NCI-H526 (cell line): Measurements from ENCODE around the gene SBSN.
"Not testable (repeated sequence)": the region's sequence is repeated elsewhere in the genome, so short reads cannot be mapped to it uniquely, and the experiment has no call there.

Experiments used
- DNase-seq, 2 experiments: peaks; one replicate each; lab custom pipeline; 2025; lab: John Stamatoyannopoulos, UW

The SBSN gene

DNA sequence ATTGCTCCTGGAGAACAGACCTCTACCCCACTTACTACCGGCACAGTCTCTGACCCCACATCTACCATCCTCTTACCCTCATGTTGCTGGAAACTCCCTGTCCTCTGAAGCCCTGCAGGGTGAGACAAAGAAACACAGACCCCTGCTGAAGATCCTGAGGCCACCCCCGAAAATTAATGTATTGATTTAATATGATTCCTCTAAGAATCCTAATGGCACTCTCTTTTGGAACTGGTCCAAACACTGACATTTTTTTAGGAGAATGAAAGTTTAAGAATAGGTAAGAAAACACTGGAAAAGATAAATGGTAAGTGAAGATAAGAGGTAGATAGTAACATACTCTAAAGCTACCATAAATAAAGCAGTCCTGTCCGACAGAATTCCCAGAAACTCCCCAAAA, 20.0 kb downstream of the SBSN start:
- no peak for DNase-seq

DNA sequence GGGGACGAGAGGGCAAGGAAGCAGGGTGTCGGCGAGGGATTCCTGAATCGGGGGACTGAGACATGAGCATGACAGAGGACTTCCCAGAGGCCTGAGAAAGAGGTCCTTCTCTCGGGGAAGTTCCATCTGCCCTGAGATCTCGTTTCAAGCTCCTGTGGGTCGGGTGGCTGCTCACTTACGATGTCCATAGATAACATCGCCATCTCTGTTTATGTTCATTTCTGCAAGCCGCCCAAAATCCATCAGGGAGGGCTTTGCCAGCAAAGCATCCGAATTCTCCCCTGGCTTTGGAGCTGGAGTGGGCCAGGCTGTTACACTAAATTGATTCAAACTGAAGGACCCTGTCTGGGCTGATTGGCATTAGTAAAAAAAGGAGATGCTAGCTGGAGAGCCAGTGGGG, 20.6 kb downstream of the SBSN start:
- no peak for DNase-seq

DNA sequence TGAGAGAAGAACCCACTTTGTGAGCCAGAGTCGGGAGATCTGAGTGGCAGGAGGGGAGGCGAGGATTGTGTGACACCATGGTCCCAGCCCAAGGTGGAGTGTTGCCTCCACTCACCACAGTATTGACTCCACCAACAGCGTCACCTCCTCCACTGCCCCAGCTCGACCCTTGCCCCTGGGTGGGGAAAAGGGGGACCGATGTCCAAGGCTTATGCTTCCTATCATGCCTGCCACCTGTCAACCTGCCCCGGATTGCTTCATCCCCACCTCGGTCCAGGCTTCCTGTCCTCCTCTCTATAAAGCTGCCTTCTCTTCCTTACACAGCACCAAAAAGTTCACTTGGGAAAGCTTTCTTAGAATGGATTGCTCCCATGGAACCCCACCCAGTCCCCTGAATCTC, 22.1 kb downstream of the SBSN start:
- no peak for DNase-seq

DNA sequence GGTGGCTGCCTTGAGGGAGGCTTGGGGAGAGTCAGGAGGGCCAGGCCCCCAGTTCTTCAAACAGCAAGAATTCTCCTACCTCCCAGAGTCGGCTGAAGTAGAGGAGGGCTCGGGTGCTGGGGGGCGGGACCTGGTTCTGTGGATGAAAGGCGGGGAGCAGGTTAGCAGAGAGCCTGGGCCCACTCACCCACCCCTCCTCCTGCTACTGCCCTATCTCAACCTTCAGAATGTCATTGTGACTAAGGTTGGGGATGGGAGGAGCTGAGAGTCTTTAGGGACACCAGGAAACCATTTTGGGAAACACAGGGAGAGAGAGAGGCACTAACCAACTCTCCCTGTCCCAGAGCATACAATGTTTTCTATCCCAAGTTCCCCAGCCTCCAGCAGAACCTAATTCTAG, 25.4 kb downstream of the SBSN start:
- DNase-seq = no peak

DNA sequence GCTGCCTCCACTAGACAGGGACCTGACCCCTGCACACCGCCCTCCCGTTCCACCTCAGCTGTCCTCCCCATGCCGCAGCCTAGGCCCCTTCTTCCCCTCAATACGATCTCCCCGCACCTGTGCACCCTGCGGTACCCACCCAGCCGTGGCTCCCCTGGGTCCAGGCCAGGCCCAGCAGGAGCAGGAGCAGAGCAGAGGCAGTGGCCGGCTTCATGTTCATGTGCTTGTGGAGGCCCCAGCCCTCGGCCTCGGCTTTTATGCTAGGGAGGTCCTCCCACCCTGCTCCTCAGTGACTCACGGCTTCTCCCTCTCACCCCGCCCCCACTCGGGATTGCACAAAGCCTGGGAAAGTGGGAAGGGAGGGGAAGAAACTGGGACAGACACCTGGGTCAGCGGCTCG, 26.4 kb downstream of the SBSN start:
- no peak for DNase-seq

DNA sequence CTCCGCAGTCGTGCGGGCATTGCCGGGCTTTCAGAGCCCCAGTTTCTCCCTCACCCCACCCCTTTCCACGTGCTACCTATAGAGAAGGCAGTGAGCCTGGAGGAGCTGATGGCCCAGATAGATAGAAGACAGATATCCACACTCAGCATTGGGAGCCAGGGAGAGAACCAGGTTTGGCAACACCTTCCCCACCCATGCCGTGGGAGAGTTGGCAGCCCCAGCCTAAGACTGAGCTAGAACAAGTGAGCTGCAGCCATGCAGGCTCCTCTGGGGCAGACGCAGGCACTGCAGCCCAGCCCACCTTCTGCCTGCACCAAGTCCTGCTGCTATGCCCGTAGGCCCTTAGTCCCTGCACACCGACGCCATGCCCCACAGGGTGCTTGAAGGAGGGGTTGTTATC, 27.5 kb downstream of the SBSN start:
- no peak for DNase-seq

DNA sequence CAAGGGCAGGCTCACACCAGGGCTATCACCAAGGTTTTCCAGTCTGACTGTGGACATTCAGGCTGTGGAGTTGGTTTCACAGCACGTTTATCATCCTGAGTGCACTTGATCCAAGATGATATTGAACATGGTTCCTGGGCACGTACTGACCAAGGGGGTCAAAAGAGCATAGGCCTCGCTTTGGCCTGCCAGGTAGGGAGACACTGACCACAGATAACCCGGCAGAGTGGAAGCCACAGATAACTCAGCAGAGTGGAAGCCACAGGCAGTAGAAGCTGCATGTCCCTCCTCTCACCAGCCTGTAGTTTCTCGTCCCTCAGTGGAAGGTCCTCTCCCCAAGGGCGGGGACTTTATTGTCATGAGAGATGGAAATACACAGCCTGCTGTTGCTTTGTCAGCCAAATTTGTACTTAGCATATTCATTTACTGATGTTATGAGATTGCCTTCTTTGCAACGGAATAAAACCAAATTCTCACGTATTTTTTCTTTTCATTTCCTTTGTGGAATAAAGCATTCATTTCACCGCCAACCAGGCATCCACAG, 29.1 kb downstream of the SBSN start:
- peak; percentile 48 to 77 for DNase-seq

DNA sequence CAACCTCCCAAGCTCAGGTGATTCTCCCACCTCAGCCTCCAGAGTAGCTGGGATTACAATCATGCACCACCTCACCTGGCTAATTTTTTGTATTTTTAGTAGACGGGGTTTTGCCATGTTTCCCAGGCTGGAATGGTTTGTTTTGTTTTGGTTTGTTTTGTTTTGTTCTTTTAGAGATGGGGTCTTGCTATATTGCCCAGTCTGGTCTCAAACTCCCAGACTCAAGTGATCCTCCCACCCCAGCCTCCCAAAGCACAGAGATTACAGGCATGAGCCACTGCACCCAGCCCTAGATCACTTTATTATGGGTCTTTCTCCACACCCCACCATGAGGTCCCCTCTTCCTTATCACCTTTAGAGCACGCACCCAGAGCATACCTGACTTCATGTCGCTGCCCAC, 29.9 kb downstream of the SBSN start:
- DNase-seq = no peak

DNA sequence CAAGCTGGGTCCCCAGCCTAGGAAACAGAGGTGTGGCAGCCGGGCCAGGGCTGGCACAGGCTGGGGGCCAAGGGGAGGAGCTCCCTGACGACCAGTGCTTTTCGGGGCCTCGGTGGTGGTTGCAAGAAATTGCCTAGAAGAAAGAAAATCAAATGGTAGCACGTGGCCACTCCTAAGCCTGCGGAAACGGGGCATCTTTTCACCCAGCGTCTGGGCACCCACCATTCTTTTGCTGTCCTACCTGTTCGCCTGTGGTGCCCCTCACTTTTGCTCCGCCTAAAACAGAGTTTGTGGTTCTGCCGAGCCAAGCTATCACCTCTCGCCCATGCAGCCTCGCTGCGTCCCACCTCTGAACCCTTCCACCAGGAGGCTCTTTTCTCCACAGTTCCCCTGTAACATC, 30.7 kb downstream of the SBSN start:
- no peak for DNase-seq

DNA sequence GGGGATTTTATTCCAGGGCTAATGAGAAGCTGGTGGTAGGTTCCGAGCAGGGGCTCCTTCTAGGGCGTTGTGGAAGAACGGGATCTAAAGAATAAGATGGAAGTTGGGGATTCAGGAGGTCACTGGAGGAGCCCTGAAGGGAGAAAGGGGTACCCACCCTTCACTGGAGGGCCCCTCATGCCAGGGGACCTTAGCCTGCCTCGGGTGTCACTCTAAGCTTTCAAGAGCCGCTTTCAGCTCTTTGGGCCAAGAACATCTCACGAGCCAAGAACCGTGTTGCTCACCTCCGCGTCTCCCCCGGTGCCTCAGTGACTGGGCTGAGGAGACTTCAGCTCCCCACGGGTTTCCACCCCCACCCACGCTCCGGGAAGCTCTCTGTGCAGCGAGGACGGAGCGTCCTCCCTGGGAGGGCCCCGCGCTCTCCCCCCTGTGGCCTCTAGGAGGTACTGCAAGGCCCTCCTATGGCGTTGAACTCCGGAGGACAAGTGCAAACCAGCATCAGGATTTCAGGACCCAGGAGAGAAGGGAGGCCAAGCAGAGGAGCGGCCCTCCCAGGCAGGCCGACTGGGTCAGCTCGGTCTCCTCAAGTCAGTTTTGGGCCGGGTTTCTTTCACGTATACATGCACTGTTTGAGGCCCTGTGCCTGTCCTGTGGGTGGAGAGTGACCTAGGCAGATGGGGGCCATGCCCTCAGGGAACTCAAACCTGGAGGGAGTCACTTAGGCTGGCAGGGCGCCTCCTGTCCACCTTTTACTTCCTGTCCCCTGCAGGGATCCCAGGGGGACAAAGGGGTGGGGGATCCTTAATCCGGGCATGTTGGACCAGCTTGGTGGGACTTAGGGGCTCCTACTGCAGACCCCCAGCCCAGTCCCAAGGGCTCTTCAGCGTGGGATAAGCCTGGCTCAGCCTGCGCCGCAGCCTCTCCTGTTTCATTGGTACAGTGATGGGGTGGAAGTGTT, 32.7 kb downstream of the SBSN start:
- DNase-seq = peak; percentile 50 to 89

DNA sequence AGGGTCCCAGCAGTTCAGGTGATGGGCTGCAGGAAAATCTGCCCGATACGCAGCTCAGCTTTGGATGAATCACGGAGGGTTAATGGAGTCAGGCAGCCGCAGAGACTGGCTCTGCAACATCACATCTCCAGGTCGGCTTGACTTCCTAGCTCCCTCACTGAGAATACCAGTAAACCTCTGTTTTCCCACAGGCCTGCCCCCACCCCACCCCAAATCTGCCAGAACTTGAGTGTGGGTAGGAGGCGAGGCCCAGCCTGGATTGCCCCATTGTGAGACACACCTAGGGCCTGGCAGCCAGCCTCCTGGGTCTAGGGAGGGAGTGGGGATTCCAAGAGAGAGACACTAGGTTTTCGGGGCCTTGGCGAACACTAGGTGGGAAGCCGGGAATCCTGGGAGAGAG, 34.1 kb downstream of the SBSN start:
- no peak for DNase-seq

DNA sequence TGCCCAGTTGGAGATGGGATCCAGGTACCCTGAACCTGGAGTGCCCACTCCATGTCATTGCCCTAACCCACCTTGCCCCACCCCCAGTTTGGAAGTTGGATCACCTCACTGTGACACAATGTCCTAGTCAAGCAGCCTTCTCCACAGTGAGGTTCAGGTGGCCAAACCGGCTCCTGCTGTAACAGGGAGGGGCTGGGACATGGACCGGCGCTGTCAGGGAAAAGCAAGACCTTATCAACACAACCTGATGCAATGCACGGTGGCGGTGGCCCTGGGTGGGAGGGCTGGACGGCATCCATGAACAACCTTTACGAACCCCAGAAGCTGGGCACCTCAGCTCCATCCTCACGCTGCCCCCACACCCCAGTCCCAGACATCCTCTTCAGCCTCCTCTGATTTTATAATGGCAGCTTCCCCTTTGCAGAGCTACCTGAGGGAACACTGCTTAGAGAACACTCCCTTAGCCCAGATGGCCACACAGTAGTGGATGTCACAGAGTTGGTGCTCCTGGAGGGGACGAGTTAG, 36.2 kb downstream of the SBSN start:
- no peak for DNase-seq

DNA sequence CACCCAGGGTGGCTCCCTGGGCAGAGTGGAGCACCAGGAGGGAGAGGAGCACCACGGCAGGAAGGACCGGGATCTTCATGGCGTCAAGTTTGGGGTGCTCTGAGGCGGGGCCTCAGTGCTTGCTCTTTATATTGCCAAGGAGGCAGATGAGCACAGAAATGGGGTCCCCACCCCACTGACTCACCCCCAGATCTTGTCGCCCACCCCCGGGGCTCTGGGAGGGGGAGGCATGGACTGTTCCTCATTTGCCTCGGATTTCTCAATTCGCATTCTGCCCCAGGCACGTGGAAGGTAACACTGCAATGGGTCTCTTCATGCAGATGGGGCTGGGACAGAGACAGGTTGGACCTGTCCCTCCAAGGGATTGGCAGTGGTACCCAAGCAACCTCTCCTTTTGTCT, 37.7 kb downstream of the SBSN start, which contains the start of gene KRTDAP:
Gene KRTDAP, minus strand, starts transcription at position 101 of the 400 bp plus-strand sequence. Its CDS starts 22 bp downstream, at position 79.
- no peak for DNase-seq

DNA sequence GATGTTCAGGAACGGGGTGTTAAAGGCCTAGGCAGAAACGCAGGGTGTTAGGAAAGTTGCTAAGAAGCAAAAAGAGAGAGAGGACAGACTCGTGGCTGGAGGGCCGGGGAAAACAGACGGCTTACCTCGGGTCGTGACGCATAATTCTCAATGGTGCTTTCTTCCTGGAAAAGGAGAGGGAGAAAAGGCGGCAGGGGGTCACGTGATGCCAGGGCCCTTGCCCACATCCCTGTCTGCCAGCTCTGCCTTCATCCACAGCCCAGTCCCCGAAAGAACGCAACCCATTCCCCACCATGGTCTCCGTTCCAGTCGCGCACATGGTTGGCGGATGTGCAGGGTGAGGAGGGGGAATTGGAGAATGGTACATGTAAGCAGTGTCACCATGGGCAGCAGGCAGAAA, 39.4 kb downstream of the SBSN start:
- no peak for DNase-seq

DNA sequence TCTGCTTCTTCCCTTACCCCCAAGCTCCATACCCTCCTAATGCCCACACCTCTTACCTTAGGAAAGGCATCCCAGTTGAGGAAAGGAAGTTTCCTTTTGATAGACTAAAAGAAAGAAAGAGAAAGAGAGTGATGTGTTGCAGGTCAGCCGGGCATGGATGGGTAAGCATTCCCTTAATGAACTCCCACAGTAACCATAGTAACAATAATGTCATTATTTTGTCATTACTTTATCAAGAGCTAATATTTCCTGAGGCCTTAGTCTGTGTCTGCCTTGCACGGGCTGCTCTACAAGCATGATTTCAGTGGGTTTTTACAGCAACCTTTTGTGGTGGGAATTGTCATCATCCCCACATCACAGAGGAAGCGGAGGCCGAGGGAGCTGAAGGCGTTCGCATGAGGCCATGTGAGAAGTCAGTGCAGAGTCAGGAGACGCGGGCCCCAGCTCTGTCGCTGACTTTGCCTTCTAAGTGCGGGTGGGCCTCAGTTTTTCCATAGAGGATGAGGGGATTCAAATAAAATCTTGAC, 40.4 kb downstream of the SBSN start:
- DNase-seq = no peak

DNA sequence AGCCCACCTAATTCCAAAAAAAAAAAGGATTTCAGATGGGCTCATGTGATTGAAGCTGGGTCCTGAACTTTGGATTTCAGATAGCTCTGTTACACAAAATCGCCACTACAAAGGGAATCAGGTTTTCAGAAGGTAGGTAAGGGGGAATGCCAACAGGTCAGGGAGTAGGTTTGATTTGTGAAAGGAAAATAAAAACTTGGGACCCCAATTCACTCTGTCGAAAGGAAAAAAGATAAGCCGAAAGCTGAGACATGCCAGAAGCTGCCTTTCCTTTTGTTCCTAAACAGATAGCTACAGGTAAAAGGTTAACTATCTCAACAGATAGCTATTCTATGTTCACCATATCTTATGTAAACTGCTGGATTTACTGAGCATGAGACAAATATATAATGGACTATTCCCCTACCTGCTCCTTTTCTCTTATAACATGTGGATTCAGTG, 41.8 kb downstream of the SBSN start:
- DNase-seq = no peak

DNA sequence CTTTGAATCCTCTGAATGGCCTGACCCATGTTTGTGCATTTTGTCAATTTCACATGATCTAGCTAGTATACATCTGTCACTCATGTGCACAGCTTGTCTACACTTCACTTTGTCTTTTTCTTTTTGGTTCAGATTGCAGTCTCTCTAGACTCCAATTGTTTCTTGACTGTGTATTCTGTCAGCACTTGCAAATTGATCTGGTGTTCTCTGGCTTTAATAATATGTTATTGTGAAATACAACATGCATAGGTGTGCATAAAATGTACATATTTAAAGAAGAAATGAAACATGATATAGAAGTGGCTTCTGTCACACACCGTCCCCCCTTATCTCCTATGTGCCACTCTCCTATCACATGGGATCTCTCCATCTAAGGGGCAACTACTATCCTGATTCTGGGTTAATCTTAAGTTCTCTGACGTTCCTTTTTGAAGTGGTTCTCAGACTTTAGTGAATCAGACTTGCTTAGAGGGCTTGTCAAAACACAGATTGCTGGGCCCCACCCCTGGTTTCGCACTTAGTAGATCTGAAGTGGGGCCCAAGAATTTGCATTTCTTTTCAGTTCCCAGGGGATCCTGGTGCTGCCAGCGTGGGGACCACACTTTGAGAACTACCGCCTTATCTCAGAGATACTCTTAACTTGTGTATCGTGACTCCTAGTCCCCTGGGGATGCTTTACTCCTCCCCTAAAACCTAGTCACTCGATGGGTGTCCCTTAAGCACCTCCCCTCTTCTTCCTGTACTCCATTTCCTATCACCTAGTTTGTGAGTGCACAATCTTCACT, 43.7 kb downstream of the SBSN start:
- no peak for DNase-seq

DNA sequence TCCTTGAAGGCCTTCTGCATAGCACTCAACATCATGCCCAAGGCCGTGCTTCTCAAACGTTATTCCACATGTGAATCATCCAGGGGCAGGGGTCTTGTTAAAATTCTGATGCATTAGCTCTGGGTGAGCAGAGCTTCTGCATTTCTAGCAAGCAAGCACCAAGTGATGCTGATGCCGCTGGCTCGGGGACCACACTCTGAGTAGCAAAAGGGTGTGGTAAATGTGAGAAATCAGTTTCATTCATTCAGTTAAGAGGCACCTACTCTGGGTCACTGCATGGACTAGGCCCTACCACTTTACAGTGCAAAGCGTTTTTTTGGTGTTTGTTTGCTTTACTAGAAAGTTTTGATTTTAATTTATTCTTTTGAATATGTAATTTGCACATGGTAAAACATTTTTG, 45.0 kb downstream of the SBSN start:
- no peak for DNase-seq

DNA sequence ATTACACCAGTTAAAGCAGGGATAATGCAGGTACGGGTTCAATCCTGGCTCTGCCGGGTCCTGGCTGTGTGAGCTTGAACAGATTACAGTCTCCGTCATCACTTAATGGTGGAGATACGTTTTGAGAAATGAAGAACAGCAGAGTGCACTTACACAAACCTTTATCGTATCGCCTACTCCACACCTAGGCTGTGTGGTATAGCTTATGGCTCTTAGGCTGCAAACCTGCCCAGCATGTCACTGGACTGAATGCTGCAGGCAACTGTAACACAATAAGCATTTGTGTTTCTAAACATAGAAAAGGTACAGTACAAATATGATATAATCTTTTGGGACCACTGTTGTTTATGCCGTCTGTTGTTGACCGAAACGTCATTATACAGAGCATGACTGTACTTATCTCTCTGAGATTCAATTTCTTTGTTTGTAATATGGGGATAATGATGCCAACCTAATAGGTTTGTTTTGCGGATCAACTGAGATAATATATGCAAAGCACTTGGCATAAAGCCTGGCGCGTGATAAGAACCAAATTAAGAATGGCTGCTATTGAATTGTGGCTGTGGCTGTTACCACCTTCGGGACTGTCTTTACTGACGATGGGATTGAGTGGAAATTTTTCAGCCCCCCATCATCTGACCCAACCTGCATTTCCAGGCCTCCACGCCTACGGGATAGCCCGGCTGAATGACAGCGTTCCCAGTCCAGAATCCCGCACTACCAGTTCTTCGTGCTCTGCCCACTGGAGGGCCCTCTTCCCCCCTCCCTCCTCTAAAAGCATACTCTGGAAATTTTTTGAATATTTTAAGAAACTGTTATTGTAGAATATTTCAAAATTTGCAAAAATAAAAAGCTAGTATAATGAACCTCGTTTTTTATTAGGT, 49.1 kb downstream of the SBSN start:
- peak; percentile 91 to 95 for DNase-seq

DNA sequence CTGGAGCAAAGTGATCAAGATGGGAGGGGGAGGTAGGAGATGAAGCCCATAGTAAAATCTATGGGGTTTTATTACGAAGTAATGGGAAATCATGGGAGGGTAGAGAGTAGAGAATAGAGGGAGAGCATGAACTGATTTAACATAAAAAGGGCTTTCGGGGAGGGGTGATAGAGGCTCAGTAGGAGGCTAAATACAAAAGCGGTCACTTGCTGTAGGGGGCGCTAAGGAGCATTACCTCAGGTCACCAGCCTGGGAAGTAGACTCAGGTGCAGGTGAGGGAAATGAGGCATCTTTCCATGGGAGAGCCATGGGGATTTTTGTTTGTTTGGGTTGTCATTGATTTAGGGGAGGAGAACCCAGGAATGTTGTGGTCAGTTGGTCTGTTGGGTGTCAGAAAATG, 52.0 kb downstream of the SBSN start:
- DNase-seq = no peak

DNA sequence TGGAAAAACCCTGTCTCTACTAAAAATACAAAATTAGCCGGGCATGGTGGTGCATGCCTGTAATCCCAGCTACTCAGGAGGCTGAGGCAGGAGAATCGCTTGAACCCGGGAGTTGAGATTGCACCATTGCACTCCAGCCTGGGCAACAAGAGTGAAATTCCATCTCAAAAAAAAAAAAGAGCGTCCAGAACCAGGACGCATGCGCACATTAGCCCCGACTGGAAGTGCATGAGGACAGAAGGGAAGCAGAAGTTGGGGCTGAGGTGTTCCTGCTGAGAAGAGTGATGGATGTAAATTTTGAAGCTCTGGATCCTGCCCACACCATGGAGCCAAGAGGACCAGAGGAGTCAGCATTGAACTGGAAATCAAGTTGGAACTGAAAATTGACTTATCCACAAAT, 53.5 kb downstream of the SBSN start:
- not testable (repeated sequence) for DNase-seq
